ENCODE results near the gene GPER1. TPM values are rescaled to one million over a fixed set of nuclear protein-coding genes. Genes with fewer than 3 reads are reported as not detected.
"Not testable (repeated sequence)": the region's sequence is repeated elsewhere in the genome, so short reads cannot be mapped to it uniquely, and the experiment has no call there.

GPER1 gene
- total RNA-seq, 1 donor from 2014 or later = 11.1 TPM

GRCh38 chr7:1068619-1069018 lies 19.3 kb upstream of the GPER1 start:
- no peak overlapping the region for H3K27ac ChIP-seq
- no peak for TF ChIP-seq CTCF (IDR thresholded peaks at IDR 0.05)
- peaks cover 7% of the 10 kb centered on the region for H3K4me1 ChIP-seq
- intact Hi-C loops (cut with DNase I) = no loop called here
- ATAC-seq (no peak), DNase-seq (no peak)
- no peaks in the 10 kb centered on the region for H3K27me3 ChIP-seq
- H3K9me3 ChIP-seq = no peaks in the 10 kb centered on the region
- no peak overlapping the region for H3K4me3 ChIP-seq
- H3K36me3 ChIP-seq = no peaks in the 10 kb centered on the region

DNA sequence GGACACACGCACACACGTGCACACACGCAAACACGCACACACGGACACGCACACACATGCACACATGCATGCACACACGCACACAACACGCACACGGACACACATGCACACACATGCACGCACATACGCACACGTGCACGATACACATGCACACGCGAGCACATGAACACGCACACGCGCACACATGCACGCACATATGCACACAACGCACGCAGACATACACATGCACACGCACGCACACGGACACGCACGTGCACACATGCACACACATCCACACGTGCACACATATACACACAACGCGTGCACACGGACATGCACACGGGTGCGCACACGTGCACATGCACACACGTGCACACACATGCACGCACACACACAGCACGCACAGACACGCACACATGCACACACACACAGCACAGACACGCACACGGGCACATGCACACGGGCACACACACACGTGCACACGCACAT lies 17.3 kb upstream of the GPER1 start:
- Histone ChIP-seq H3K9me3 (no peaks in the 10 kb centered on the region), H3K4me3 (no peak overlapping the region), H3K36me3 (no peaks in the 10 kb centered on the region), H3K27ac (no peak overlapping the region), H3K27me3 (no peaks in the 10 kb centered on the region), H3K4me1 (peaks cover 4% of the 10 kb centered on the region)
- intact Hi-C loops (cut with DNase I) = no loop called here
- ATAC-seq (no peak), DNase-seq (no peak)
- TF ChIP-seq CTCF (IDR thresholded peaks at IDR 0.05) = no peak

GRCh38 chr7:1071731-1072254 lies 16.1 kb upstream of the GPER1 start:
- H3K27me3 ChIP-seq = no peaks in the 10 kb centered on the region
- no peaks in the 10 kb centered on the region for H3K36me3 ChIP-seq
- H3K4me3 ChIP-seq = no peak overlapping the region
- no peak overlapping the region for H3K27ac ChIP-seq
- DNase-seq (no peak), ATAC-seq (no peak)
- no peak for TF ChIP-seq CTCF (IDR thresholded peaks at IDR 0.05)
- intact Hi-C loops (cut with DNase I) = no loop called here
- H3K4me1 ChIP-seq = no peaks in the 10 kb centered on the region
- no peaks in the 10 kb centered on the region for H3K9me3 ChIP-seq

- no peaks in the 10 kb centered on the region for H3K27me3 ChIP-seq
- no peak overlapping the region for H3K27ac ChIP-seq
- TF ChIP-seq CTCF (IDR thresholded peaks at IDR 0.05) = no peak
- H3K4me3 ChIP-seq = no peak overlapping the region
- intact Hi-C loops (cut with DNase I) = no loop called here
- H3K4me1 ChIP-seq = no peaks in the 10 kb centered on the region
- ATAC-seq (peak; percentile 71), DNase-seq (no peak)
- no peaks in the 10 kb centered on the region for H3K9me3 ChIP-seq
- H3K36me3 ChIP-seq = no peaks in the 10 kb centered on the region
These were observed 14.6 kb upstream of the GPER1 start for GRCh38 chr7:1073142-1073977.

- H3K4me1 ChIP-seq; DNase-seq; intact Hi-C loops (cut with DNase I); H3K27me3 ChIP-seq; H3K27ac ChIP-seq; H3K4me3 ChIP-seq; H3K36me3 ChIP-seq; H3K9me3 ChIP-seq; ATAC-seq: not testable (repeated sequence)
These were observed 13.9 kb upstream of the GPER1 start for GRCh38 chr7:1074018-1074417.

DNA sequence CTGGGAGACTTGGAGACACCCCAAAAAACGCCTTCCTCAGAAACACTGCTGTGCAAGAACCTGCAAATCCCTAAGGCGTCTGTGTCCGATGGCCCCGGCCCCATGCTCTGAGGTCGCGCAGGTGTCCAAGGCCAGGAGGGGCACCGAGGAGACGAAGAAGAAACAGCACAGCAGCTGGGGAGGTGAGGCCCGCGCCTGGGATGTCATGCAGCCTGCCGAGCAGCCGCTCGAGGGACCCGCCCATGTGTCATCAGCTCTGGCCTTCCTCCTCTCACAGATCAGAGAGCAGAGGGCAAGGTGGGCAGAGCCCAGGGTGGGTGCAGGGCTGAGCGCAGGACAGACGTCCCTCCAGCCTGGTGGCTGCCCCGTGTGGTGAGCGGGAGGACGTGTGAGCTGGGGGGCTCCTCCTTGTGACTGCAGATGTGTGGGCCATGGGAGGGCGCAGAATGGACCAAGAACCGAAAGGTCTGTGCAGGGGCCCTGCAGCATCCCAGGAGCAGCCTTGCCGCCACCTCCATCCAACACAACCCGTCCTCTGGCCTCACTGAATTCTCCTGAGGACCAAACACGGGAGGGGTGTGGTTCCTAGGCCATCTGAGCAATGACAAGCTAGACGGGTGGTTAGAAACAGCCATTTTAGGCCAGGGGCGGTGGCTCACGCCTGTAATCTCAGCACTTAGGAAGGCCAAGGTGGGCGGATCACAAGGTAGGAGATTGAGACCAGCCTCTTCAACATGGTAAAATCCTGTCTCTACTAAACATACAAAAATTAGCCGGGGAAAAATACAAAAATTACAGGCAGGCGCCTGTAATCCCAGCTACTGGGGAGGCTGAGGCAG lies 13.1 kb upstream of the GPER1 start:
- Histone ChIP-seq H3K9me3 (no peaks in the 10 kb centered on the region), H3K4me3 (no peak overlapping the region), H3K27me3 (no peaks in the 10 kb centered on the region), H3K4me1 (no peaks in the 10 kb centered on the region), H3K27ac (no peak overlapping the region), H3K36me3 (no peaks in the 10 kb centered on the region)
- DNase-seq (no peak), ATAC-seq (no peak)
- no peak for TF ChIP-seq CTCF (IDR thresholded peaks at IDR 0.05)
- intact Hi-C loops (cut with DNase I) = no loop called here

Data from upper lobe of right lung (tissue), 1 donor.